Measurements from ENCODE around the gene CAMTA1.
A peak's percentile ranks its signal among the peaks of the same experiment; 100 is the strongest.
"Not testable (repeated sequence)": the region's sequence is repeated elsewhere in the genome, so short reads cannot be mapped to it uniquely, and the experiment has no call there.

Gene CAMTA1

DNA sequence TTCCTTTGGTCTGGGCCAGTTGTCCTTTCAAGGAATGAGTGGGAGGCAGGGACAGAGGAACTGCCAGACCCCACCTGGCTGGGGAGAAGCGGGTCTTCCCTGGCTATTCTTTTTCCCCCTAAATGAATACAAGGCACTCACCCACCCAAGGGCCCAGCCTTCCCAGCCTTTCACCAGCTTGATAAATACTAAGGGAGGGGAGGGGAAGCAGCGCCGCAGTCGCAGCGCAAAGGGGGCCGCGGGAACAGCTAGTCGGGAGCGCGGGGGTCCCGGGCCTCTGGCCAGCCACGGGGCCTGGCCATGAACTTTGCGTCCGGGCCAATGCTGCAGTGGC, 894.6 kb downstream of the CAMTA1 start:
- H3K4me3 Mint-ChIP-seq = peak overlapping the region; percentile 33
- no peak overlapping the region for H3K27ac Mint-ChIP-seq
- no peaks in the 10 kb centered on the region for H3K36me3 Mint-ChIP-seq
- H3K9me3 Mint-ChIP-seq = no peaks in the 10 kb centered on the region
- H3K4me1 Mint-ChIP-seq = no peaks in the 10 kb centered on the region
- no peaks in the 10 kb centered on the region for H3K27me3 Mint-ChIP-seq

DNA sequence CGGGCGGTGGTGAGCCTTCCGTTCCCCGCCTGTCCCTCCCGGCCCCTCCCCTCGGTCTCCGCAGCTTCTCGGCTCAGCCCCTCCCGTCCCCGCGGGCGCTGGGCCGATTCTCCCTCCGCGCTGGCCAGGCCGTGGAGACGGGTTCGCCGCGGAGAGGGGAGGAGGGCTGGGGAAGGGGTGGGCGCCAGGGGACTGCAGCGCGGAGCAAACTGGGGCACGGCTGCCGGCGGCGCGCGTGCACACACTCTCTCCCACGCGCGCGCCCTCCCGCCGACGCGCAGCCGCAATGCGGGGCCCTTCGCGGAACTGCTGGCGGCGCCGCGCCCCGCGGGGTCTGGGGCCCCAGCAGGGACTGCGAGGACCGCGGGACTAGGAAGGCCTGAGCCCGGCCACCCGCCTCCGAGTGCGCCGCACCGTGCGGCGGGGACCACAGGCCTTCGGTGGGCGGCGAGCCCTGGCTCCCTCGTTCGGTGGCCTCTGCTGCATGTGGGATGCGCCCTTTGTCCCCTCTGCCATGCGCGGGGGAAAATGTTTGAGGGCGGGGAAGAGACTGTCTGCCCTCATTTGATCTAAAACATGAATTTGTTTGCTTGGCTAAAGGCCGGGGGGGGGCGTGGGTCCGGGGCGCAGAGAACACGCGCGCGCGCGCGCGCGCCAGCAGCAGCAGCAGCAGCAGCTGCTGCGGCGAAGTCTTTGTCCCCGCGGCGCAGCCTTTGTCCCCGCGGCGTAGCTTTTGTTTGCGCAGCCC, 895.1 kb downstream of the CAMTA1 start:
- H3K27ac Mint-ChIP-seq = no peak overlapping the region
- no peaks in the 10 kb centered on the region for H3K27me3 Mint-ChIP-seq

DNA sequence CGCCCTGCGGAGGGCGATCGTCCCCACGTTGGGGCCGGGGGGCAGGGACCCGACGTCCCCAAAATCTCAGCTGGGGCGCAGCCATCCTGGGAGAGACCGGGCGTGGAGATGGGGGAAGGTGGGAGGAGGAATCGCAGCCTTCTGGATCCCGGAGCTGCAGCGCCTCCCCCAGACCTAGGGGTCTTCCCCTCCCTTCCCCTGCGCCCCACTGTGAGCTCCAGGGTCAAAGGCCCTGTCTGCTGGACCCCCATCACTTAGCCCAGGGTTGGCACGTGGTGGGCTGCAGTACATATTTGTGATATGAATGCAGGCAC, 895.7 kb downstream of the CAMTA1 start:
- Mint-ChIP-seq H3K36me3 (no peaks in the 10 kb centered on the region), H3K4me1 (no peaks in the 10 kb centered on the region), H3K4me3 (peak overlapping the region; percentile 79), H3K27me3 (no peaks in the 10 kb centered on the region), H3K27ac (no peak overlapping the region), H3K9me3 (no peaks in the 10 kb centered on the region)

More for the DNA sequence above, 895.1 kb downstream of the CAMTA1 start:
- Mint-ChIP-seq H3K36me3 (no peaks in the 10 kb centered on the region), H3K4me3 (peak overlapping the region; percentile 80), H3K9me3 (no peaks in the 10 kb centered on the region), H3K4me1 (no peaks in the 10 kb centered on the region)

DNA sequence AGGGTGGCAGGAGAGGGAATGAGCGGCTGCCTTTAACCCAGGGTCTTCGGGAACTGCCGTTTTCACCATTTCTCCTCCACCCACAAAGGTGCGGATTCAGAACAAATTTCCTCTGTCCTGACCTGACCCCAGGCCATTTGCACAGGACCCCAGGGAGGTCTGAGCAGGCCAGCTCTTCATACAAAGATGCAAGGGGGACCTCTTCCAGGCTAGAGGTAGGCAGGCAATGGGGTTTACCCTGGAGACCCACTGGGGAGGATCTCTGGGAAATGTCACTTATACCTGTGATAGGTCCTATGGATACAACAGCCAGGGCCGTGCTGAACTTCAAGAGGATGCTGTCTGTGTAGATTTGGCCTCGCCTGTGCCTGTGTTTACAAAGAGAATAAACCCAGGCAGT, 896.1 kb downstream of the CAMTA1 start:
- no peaks in the 10 kb centered on the region for H3K9me3 Mint-ChIP-seq
- H3K27ac Mint-ChIP-seq = no peak overlapping the region
- H3K4me1 Mint-ChIP-seq = no peaks in the 10 kb centered on the region
- H3K36me3 Mint-ChIP-seq = no peaks in the 10 kb centered on the region
- H3K27me3 Mint-ChIP-seq = no peaks in the 10 kb centered on the region
- H3K4me3 Mint-ChIP-seq = peak overlapping the region; percentile 79

DNA sequence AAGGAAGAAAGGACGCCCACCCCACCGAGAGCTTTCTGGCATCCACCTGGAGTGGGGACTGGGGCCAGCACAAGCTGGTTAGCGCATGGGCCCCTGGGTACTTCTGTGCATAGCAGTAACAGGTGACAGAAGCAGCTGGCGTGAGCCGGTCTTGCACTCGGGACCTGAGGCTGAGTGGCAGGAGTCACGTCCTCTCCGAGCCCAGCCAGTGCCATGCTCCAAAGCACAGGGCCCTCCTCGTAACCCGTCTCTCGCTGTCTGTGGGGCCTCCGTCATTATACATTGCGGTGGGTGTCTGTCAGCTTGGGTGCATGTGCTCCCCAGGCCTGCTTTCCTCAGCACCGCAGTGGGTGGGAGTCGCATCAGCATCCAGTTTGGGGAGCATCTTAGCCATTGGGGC, 898.3 kb downstream of the CAMTA1 start:
- H3K4me1 Mint-ChIP-seq = no peaks in the 10 kb centered on the region
- H3K4me3 Mint-ChIP-seq = no peak overlapping the region
- H3K27me3 Mint-ChIP-seq = no peaks in the 10 kb centered on the region
- H3K36me3 Mint-ChIP-seq = no peaks in the 10 kb centered on the region
- no peaks in the 10 kb centered on the region for H3K9me3 Mint-ChIP-seq
- no peak overlapping the region for H3K27ac Mint-ChIP-seq

DNA sequence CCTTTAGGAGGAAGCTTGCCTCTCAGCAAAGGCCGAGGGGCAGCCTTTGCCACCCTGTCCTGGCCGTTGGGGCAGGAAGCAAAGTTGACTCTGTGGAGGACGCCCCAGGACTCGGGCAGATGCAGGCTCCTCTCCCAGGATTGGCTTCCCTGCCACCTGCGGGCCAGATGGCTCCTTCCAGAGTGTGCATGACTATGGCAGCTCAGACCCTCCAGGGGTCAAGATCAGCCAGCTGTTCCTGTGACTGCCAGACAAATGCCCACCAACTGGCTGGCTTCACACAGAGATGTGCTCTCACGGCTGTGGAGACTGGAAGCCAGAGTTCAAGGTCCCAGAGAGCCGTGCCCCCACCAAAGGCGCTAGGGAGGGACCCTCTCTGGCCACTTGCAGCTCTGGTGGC, 898.9 kb downstream of the CAMTA1 start:
- Mint-ChIP-seq H3K27me3 (no peaks in the 10 kb centered on the region), H3K9me3 (no peaks in the 10 kb centered on the region), H3K4me1 (no peaks in the 10 kb centered on the region), H3K27ac (no peak overlapping the region), H3K36me3 (no peaks in the 10 kb centered on the region), H3K4me3 (no peak overlapping the region)

DNA sequence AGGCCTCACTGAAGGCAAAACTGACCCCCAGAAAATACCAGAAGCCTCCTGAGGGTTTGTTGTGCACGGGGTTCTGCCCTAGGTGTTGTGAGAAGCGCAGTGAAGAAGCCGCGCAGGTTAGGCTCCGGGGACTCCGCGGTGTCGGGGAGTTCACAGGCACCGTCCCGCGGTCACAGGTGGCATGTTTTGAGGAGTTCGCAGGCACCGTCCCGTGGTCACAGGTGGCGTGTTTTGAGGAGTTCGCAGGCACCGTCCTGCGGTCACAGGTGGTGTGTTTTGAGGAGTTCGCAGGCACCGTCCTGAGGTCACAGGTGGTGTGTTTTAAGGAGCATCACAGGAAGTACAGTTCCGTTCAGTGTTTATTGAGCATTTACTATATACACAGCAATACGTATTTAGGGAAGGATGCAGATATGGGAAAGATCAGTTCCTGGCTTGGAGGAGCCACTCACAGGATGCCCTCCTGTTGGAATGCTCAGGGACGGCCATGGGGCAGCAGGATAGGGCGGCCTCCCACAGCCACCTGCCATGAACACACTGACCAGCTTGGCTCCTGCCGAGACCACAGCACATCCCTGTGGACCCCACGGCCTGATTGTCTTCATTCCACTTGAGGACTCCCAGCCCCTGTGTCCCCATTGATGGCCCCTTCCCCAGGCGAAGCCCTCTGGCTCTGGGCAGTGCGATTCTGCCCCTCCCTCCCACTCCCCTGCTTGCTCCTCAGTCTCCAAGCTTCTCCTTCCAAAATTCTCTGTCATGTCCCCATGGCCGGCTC, 899.8 kb downstream of the CAMTA1 start:
- no peaks in the 10 kb centered on the region for H3K27me3 Mint-ChIP-seq
- H3K36me3 Mint-ChIP-seq = no peaks in the 10 kb centered on the region
- H3K9me3 Mint-ChIP-seq = no peaks in the 10 kb centered on the region
- H3K27ac Mint-ChIP-seq = no peak overlapping the region
- no peaks in the 10 kb centered on the region for H3K4me1 Mint-ChIP-seq
- no peak overlapping the region for H3K4me3 Mint-ChIP-seq

DNA sequence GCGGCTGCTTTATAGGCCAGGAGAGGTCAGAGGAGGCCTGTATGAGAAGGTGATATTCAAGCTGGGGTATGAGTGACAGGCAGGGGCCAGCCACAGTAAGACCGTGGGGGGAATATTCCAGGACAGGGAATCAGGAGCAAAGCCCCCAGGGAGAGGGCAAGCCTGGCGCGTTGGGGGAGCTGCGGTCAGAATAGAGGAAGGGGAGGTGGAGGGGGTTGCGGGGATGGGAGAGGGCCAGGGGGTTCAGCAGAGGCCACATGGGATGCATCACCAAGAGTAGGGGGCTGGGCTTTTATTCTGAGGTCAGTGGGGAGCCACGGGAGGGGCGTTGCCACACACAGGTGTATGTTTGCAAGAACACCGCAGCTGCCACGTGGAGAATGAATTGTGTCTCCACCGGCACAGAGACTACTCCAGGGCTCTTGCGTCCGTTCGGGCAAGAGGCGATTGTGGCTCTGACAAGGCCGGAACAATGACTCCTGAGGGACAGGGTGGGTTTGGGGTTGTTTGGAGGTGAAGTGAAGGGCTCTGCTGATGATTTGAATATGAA, 901.1 kb downstream of the CAMTA1 start:
- Mint-ChIP-seq H3K4me1 (no peaks in the 10 kb centered on the region), H3K27me3 (no peaks in the 10 kb centered on the region), H3K4me3 (no peak overlapping the region), H3K9me3 (no peaks in the 10 kb centered on the region), H3K27ac (no peak overlapping the region), H3K36me3 (no peaks in the 10 kb centered on the region)

DNA sequence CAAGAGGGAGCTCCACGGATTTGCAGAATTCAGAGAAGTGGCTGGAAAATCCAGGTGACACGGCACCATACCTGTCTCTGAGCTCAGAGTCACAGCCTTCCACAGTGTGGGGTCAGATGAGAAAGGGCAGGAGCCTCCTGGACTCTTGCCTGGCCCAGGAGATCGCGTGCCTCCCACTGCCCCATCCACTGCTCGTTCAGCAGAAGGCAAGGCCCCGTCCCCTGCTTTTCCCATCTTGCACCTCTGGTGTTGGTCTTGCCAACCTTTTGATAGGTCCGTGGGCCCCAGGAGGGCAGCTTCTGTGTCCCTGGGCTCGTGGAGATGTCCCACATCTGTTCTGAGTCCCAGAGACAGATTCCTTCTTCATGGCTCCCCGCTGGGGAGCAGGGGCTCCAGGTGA, 902.2 kb downstream of the CAMTA1 start:
- Mint-ChIP-seq H3K9me3 (no peaks in the 10 kb centered on the region), H3K27me3 (no peaks in the 10 kb centered on the region), H3K27ac (no peak overlapping the region), H3K4me1 (no peaks in the 10 kb centered on the region), H3K36me3 (no peaks in the 10 kb centered on the region), H3K4me3 (no peak overlapping the region)

DNA sequence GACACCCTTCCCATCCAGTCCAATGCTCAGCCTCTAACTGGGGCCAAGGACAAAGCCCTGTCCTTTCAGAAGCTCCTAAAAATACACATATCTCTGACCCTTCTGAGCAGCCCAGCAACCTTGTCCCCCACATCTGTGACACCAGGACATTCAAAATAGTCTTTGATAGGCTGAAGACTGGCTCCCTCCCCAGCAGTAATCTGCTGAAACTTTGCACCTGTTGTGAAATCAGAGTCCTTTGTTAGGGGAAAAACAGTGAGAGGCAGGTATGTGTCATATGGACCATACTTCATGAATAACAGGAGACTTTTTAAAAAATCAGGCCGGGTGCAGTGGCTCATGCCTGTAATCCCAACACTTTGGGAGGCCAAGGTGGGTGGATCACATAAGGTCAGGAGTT, 903.4 kb downstream of the CAMTA1 start:
- H3K27me3 Mint-ChIP-seq = peaks cover 2% of the 10 kb centered on the region
- no peak overlapping the region for H3K4me3 Mint-ChIP-seq
- H3K4me1 Mint-ChIP-seq = no peaks in the 10 kb centered on the region
- no peaks in the 10 kb centered on the region for H3K9me3 Mint-ChIP-seq
- H3K27ac Mint-ChIP-seq = no peak overlapping the region
- H3K36me3 Mint-ChIP-seq = peaks cover under 1% of the 10 kb centered on the region

DNA sequence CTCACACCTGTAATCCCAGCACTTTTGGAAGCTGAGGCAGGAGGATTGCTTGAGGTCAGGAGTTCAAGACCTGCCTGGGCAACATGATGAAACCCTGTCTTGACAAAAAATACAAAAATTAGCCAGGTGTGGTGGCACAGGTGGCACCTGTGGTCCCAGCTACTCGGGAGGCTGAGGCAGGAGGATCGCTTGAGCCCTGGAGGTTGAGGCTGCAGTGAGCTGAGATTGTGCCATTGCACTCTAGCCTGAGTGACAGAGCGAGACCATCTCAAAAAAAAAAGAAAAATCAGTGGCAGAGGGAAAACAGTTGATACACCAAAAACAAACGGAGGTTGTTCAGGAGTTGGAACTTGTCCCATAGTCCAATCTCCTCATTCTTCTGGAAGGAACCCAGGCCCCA, 904.1 kb downstream of the CAMTA1 start:
- H3K36me3 Mint-ChIP-seq, H3K9me3 Mint-ChIP-seq, H3K27me3 Mint-ChIP-seq, H3K27ac Mint-ChIP-seq, H3K4me1 Mint-ChIP-seq, H3K4me3 Mint-ChIP-seq: not testable (repeated sequence)

DNA sequence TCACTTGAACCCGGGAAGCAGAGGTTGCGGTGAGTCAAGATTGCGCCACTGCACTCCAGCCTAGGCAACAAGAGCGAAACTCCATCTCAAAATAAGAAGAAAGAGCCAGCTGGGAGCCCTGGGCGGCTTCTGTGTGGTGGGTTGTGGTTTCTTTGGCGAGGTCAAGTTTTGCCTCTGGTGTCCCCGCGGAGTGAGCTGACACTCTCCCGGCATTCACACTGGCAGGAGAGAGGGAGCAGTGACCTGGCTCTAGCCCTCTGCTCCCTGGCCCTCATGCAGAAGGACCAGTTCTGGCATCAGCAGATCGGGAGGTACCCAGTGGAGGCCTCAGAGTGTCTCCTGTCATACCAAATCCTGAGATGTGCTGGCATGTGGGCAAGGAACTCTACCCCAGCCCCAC, 904.8 kb downstream of the CAMTA1 start:
- H3K27ac Mint-ChIP-seq = no peak overlapping the region
- peaks cover 2% of the 10 kb centered on the region for H3K36me3 Mint-ChIP-seq
- H3K27me3 Mint-ChIP-seq = peaks cover 5% of the 10 kb centered on the region
- H3K9me3 Mint-ChIP-seq = no peaks in the 10 kb centered on the region
- H3K4me1 Mint-ChIP-seq = no peaks in the 10 kb centered on the region
- H3K4me3 Mint-ChIP-seq = no peak overlapping the region

DNA sequence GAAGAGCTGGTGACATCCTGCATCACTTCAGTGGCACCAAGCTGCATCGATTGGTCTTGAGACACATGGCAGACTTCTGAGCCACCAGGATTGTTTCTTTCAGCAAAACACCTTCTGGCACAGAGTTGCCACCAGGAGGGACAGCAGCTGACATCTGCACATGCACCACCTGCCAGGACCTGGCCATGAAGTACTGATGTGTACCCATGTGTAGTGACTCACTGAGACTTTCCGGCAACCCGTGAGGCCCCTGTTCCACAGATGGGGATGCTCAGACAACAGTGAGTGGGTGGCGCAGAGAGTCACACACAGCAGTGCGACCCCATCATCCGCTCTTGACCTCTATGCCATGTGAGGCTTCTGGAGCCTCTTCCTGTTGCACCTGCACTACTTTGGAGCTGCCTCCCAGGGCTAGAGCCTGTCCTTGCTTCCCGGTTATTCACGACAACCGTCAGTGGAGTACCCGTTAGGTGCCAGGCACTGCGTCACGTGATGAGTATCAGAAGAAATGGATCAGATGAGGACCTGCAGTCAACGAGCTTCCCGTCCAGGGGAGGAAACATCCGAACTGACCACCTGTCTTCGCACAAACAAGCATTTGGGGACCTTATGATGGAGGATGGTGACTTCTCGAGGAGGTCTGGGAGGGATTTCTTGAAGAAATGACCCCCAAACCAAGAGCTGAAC, 905.4 kb downstream of the CAMTA1 start:
- Mint-ChIP-seq H3K27ac (no peak overlapping the region), H3K36me3 (peaks cover 2% of the 10 kb centered on the region), H3K4me1 (no peaks in the 10 kb centered on the region), H3K27me3 (peaks cover 5% of the 10 kb centered on the region), H3K9me3 (no peaks in the 10 kb centered on the region), H3K4me3 (no peak overlapping the region)

DNA sequence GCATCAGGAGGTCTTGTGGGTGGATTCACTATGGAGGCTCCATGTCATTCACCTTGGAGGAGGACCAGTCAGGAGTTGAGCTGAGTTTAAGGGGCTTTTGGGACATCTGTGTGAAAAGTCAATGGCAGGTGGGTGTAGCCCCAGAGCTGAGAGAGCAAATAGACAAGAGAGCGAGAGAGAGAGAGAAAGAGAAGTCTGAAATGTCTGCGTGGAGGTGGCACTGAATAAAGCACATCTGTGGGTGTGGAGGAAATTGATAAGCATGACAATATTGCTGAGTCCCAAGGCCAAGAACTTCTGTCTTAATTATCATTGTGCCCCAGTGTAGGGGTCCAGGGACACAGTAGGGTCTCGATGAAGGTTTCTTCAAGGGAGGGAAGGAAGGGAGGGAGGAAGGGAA, 906.3 kb downstream of the CAMTA1 start:
- H3K36me3 Mint-ChIP-seq = peaks cover 2% of the 10 kb centered on the region
- H3K27ac Mint-ChIP-seq = no peak overlapping the region
- H3K4me3 Mint-ChIP-seq = no peak overlapping the region
- H3K4me1 Mint-ChIP-seq = no peaks in the 10 kb centered on the region
- H3K27me3 Mint-ChIP-seq = peaks cover 5% of the 10 kb centered on the region
- H3K9me3 Mint-ChIP-seq = no peaks in the 10 kb centered on the region

DNA sequence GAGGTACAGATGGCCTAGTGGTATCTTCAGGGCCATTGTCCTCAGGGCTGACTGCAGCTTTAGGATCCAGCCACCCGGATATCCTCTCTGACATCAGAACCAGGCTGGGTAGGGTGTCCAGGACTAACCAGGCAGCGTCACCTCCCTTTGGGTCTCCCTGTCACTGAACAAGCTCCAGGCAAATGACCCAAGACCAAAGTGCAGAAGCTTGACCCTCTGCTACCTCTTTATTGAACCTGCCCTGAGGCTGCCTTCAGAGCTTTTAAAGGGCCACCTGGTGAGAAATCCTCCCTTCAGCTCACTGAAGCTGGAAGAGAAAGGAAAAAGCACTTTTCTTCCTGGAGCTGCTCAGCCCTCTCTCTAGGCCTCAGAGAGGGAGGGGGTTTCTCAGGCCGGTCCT, 906.8 kb downstream of the CAMTA1 start:
- Mint-ChIP-seq H3K4me3 (no peak overlapping the region), H3K36me3 (peaks cover 2% of the 10 kb centered on the region), H3K27ac (no peak overlapping the region), H3K9me3 (no peaks in the 10 kb centered on the region), H3K27me3 (peaks cover 5% of the 10 kb centered on the region), H3K4me1 (no peaks in the 10 kb centered on the region)

DNA sequence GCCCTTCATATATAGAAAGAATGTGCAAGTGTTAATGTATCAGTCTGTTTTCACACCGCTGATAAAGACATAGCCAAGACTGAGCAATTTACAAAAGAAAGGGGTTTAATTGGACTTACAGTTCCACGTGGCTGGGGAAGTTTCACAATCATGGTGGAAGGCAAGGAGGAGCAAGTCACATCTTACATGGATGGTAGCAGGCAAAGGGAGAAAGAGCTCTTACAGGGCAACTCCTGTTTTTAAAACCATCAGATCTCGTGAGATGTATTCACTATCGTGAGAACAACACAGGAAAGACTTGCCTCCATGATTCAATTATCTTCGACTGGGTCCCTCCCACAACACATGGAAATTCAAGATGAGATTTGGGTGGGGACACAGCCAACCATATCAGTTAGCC, 907.8 kb downstream of the CAMTA1 start:
- not testable (repeated sequence) for H3K9me3 Mint-ChIP-seq, H3K4me3 Mint-ChIP-seq, H3K27ac Mint-ChIP-seq, H3K4me1 Mint-ChIP-seq, H3K36me3 Mint-ChIP-seq, H3K27me3 Mint-ChIP-seq
